Measurements from ENCODE around the gene KPTN.

DNA sequence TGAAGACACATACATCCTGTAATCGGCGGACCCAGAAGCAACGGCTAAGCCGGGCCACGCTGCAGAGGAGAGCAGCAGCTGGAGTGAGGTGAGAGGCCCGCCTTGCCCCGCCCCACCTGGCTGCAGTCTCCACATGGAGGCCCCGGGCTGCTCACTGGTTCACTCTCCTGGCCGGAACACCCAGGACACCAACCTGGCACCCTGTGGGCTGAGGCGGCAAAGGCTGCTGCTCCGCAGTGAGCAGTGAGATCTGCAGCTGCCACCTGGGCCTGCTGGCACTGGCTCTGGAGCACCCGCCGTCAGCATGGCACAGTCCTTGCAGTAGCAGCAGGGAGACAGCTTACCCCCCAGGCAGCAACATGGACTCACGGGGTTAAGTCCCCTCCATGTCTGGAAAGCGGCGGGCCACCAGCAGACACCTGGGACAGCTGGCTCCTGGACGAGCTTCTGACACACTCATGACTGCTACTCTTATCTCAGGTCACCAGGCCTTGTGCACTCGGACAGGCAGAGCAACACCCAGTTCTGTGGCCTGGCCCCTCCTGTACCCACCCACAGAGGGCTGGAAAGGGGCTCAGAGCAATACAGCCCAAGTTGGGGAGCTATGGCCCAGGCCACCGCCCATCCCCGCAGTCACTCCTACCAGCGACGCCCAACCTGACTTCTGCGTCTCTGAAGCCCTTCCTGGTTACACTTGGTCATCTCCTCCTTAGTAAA lies 13.2 kb upstream of the KPTN start:
- TF ChIP-seq POLR2AphosphoS5 (IDR thresholded peaks at IDR 0.05; ENCODE audit: borderline replicate concordance, low read depth, low read length): no peak
- no peak for TF ChIP-seq EZH2 (IDR thresholded peaks at IDR 0.05)
